Measurements from ENCODE around the gene DSTN.

DNA sequence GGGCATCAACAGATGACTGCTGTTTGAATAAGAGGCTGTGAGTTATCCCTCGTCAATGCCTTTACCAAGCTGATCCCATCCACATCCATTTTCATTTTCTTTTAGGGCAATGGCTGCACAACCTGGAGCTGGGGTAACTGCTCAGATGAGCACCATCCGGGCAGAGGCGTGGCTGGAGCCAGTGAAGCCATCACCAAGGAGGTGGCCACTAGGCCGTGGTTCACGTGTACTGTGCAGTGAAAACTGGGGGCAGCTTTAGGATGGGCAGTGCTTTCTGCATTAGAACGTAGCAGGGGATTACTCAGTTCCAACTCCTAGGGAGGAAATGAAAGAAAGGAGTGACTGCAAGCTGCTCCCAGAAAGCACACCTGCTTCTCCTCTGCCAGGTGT, 60.9 kb downstream of the DSTN start:
- TF ChIP-seq, protein P1, sequence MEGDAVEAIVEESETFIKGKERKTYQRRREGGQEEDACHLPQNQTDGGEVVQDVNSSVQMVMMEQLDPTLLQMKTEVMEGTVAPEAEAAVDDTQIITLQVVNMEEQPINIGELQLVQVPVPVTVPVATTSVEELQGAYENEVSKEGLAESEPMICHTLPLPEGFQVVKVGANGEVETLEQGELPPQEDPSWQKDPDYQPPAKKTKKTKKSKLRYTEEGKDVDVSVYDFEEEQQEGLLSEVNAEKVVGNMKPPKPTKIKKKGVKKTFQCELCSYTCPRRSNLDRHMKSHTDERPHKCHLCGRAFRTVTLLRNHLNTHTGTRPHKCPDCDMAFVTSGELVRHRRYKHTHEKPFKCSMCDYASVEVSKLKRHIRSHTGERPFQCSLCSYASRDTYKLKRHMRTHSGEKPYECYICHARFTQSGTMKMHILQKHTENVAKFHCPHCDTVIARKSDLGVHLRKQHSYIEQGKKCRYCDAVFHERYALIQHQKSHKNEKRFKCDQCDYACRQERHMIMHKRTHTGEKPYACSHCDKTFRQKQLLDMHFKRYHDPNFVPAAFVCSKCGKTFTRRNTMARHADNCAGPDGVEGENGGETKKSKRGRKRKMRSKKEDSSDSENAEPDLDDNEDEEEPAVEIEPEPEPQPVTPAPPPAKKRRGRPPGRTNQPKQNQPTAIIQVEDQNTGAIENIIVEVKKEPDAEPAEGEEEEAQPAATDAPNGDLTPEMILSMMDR (conservative IDR thresholded peaks at IDR 0.05) = no peak
- TF ChIP-seq ZFX (IDR thresholded peaks at IDR 0.05) = no peak
